K562 (cell line): ENCODE measurements around the gene SIT1. TPM values are rescaled to one million over a fixed set of nuclear protein-coding genes. Genes with fewer than 3 reads are reported as not detected.
A peak's percentile ranks its signal among the peaks of the same experiment; 100 is the strongest.

Experiments used
- ATAC-seq: fragments of 200-7000 bp; cut with Tn5 transposase; 3 replicates; pipeline ENCODE4 v1.9.1; 2020; ENCODE audit warnings: moderate library complexity
- BruUV-seq: library from RNA; stranded (reverse); fragments of 400-500 nt; replicated peaks from 2 replicates; lab custom pipeline; 2021; lab: Mats Ljungman, UMichigan
- CTCF ChIA-PET: fragments of 300-600 bp; formaldehyde crosslinking; extraction: SDS; loops from one replicate; lab custom pipeline; 2021; ENCODE audit warnings: low intra/inter-chr PET ratio; lab: Yijun Ruan, JAX
- POLR2A ChIA-PET: fragments of 300-600, 350-650 bp; sonication (Branson Sonifier 250); formaldehyde crosslinking; extraction: SDS; loops from one replicate; lab custom pipeline; 2021; ENCODE audit warnings: antibody characterized with exemption, inconsistent platforms; lab: Yijun Ruan, JAX
- DNase-seq, 4 experiments: peaks; one replicate each; pipeline versions ENCODE4 v3.0.0 to v3.0.0-alpha.2; 2011 to 2018; ENCODE audit warnings: low spot score in 3 of 4, mixed read lengths in 3 of 4; ENCODE audit errors: extremely low read depth in 1 of 4
- FAIRE-seq: peaks from 2 replicates; lab custom pipeline; 2011; peaks lifted over from hg19 to GRCh38; lab: Jason Lieb, UNC
- H2AFZ ChIP-seq: 2 replicates; pipeline ENCODE4 v1.6.0; 2011; ENCODE audit warnings: low read depth, low read length, control low read depth, inconsistent platforms
- H3K27ac ChIP-seq: fragments of 200-600 bp; 3 replicates; pipeline ENCODE4 v1.8.0; 2011; ENCODE audit warnings: low read depth, mild to moderate bottlenecking, control low read depth, inconsistent platforms, low read length, moderate library complexity, mixed read lengths; ENCODE audit errors: extremely low read depth
- H3K27me3 ChIP-seq, 2 experiments: fragments of 300-600 bp in 1 of 2; 2 replicates in 1 of 2; 3 replicates in 1 of 2; pipeline versions ENCODE4 v1.6.0 to v1.8.0; 2011; ENCODE audit warnings: inconsistent platforms in 2 of 2, low read length in 2 of 2, mild to moderate bottlenecking in 1 of 2, mixed read lengths in 1 of 2, moderate library complexity in 1 of 2; ENCODE audit not compliant: control insufficient read depth in 2 of 2, insufficient read depth in 2 of 2
- H3K36me3 ChIP-seq: fragments of 300-600 bp; 3 replicates; pipeline ENCODE4 v1.8.0; 2011; ENCODE audit warnings: mild to moderate bottlenecking, low read length, inconsistent platforms; ENCODE audit not compliant: control insufficient read depth, insufficient read depth
- H3K4me1 ChIP-seq, 2 experiments: fragments of 200-600 bp in 1 of 2; replicated peaks in 1 of 2; 2 replicates in 1 of 2; 3 replicates in 1 of 2; pipeline versions ENCODE4 v1.5.1 to v1.8.0; 2011; ENCODE audit warnings: inconsistent platforms in 2 of 2, low read length in 2 of 2, mild to moderate bottlenecking in 1 of 2, mixed read lengths in 1 of 2, moderate library complexity in 1 of 2; ENCODE audit not compliant: control insufficient read depth in 2 of 2, insufficient read depth in 2 of 2
- H3K4me2 ChIP-seq: 2 replicates; pipeline ENCODE4 v1.6.1; 2011; ENCODE audit warnings: low read length, control low read depth, inconsistent platforms, mixed read lengths; ENCODE audit not compliant: insufficient read depth
- H3K4me3 ChIP-seq: fragments of 200-600 bp; sonication (generic), shearing (Covaris generic); 2 replicates; pipeline ENCODE4 v1.5.1; 2016; ENCODE audit warnings: control low read depth, inconsistent platforms
- H3K79me2 ChIP-seq: fragments of 200-600 bp; 3 replicates; pipeline ENCODE4 v1.8.0; 2011; ENCODE audit warnings: low read length, inconsistent platforms; ENCODE audit not compliant: control insufficient read depth, insufficient read depth
- H3K9ac ChIP-seq, 2 experiments: 2 replicates each; pipeline versions ENCODE4 v1.6.0 to v1.6.1; 2011; ENCODE audit warnings: low read depth in 2 of 2, low read length in 2 of 2, control low read depth in 1 of 2, inconsistent platforms in 1 of 2, mild to moderate bottlenecking in 1 of 2, mixed read lengths in 1 of 2; ENCODE audit not compliant: insufficient read depth in 1 of 2
- H3K9me1 ChIP-seq: one replicate; pipeline ENCODE4 v1.6.0; 2011; ENCODE audit warnings: inconsistent platforms, mild to moderate bottlenecking, low read length, moderate library complexity; ENCODE audit not compliant: control insufficient read depth, insufficient read depth
- H3K9me3 ChIP-seq: replicated peaks from 2 replicates; pipeline ENCODE4 v1.5.1; 2011; ENCODE audit warnings: low read depth, low read length, inconsistent platforms; ENCODE audit not compliant: control insufficient read depth, insufficient read depth
- H4K20me1 ChIP-seq: replicated peaks from 2 replicates; pipeline ENCODE4 v1.6.1; 2011; ENCODE audit warnings: low read length, inconsistent platforms, mixed read lengths; ENCODE audit not compliant: control insufficient read depth, insufficient read depth
- HEY1 ChIP-seq: fragments of 250-450 bp; sonication (Bioruptor Pico); IDR thresholded peaks from 2 replicates; pipeline ENCODE4 v1.5.0; 2020; ENCODE audit warnings: mild to moderate bottlenecking, moderate library complexity, borderline replicate concordance
- MCM5 ChIP-seq: fragments of 450-650 bp; IDR thresholded peaks from 2 replicates; pipeline ENCODE4 v1.6.1; 2016; ENCODE audit warnings: low read depth
- ZNF717 ChIP-seq: fragments of 250-450 bp; sonication (Bioruptor Pico); IDR thresholded peaks from 2 replicates; pipeline ENCODE4 v1.5.0; 2021
- WGBS: fragments of 100-300 bp; shearing (Covaris generic); methylation state at CpG from one replicate; pipeline ENCODE4 v1.1.6; 2016; ENCODE audit warnings: low coverage, mixed read lengths; ENCODE audit not compliant: insufficient coverage; ENCODE audit errors: missing lambda C conversion rate; 5-methylcytosine and 5-hydroxymethylcytosine counted together
- in situ Hi-C: fragments of 300-500 bp; cut with MboI; formaldehyde crosslinking; loops from 4 replicates; pipeline ENCODE4 v1.15.0; 2018; ENCODE audit warnings: inconsistent platforms, mixed read lengths
- intact Hi-C: fragments of 100-400 bp; cut with micrococcal nuclease; formaldehyde crosslinking; loops from 2 replicates; pipeline ENCODE4 v1.14.2; 2022
- polyA plus RNA-seq, 8 experiments: library from polyadenylated mRNA; depleted of rRNA in 4 of 8; stranded (reverse) in 5 of 8; unstranded in 3 of 8; fragments of >200 nt; fragmentation: Nextera tagmentation in 2 of 8; fragmentation: Illumina TruSeq in 1 of 8; extraction: Ambion mirVana in 2 of 8; extraction: Trizol in 1 of 8; gene quantifications; 2 replicates each; pipeline versions ENCODE4 v1.2.1 to v1.2.3, GENCODE V29; 2011 to 2014; ENCODE audit warnings: inconsistent platforms in 1 of 8, missing spikeins in 1 of 8
- total RNA-seq, 7 experiments: library from RNA; depleted of rRNA in 6 of 7; stranded (reverse); fragments of >200 nt in 6 of 7; fragmentation: Illumina TruSeq in 2 of 7; extraction: Trizol in 2 of 7; gene quantifications; 2 replicates each; pipeline versions ENCODE4 v1.2.1 to v1.2.3, GENCODE V29; 2011 to 2021; ENCODE audit warnings: low replicate concordance in 1 of 7

The SIT1 gene
- total and polyA plus RNA-seq, 9 of the 15 experiments (the other 6 are each of a cell fraction or from before 2014, with no cell fraction given): not detected

- no peak for TF ChIP-seq ZNF717
Observed at GRCh38 chr9:35618325-35618727, 32.4 kb downstream of the SIT1 start, which contains the start of gene CD72 (continued).

- Histone ChIP-seq H2AFZ (peak overlapping the region; percentile 78; the same call in 1 of the 2 replicates), H3K79me2 (no peaks in the 10 kb centered on the region), H3K9ac (peak overlapping the region in 1 of 2 experiments; percentile 83; a peak in 1 of 4 replicates)
- intact Hi-C loops: no loop called here
- POLR2A ChIA-PET: interaction anchor here (0.6 kb wide), 2 partner anchors 122 to 456 kb away, joined by 3 read pairs; partner anchors contain the start of gene UNC13B
- TF ChIP-seq MCM5: no peak
- TF ChIP-seq HEY1 (CRISPR knock-in tag): no peak
- TF ChIP-seq, all 486 proteins: peak for 0
- H3K9me1 ChIP-seq: no peaks in the 10 kb centered on the region
- H4K20me1 ChIP-seq: no peaks in the 10 kb centered on the region
- no peak overlapping the region for H3K4me3 ChIP-seq
- H3K9me3 ChIP-seq: no peaks in the 10 kb centered on the region
- ATAC-seq: no peak
- in situ Hi-C loops: no loop called here
- no peak for DNase-seq
- CTCF ChIA-PET: no interaction called here
- peaks cover 5 to 24% of the 10 kb centered on the region in 2 experiments; a peak in 3 of 5 replicates for H3K4me1 ChIP-seq
- H3K27me3 ChIP-seq: peaks cover 3 to 27% of the 10 kb centered on the region in 2 experiments; a peak in 3 of 5 replicates
- H3K4me2 ChIP-seq: peak overlapping the region; percentile 62; the same call in 1 of the 2 replicates
- no peaks in the 10 kb centered on the region for H3K36me3 ChIP-seq
- FAIRE-seq: no peak
- BruUV-seq: no TSS peak
- H3K27ac ChIP-seq: no peak overlapping the region
- WGBS: no CpG with 5 or more reads among the region's 8 CpGs
Observed at GRCh38 chr9:35617548-35617947, 33.2 kb downstream of the SIT1 start.
